Measurements from ENCODE around the gene RACGAP1.

DNA sequence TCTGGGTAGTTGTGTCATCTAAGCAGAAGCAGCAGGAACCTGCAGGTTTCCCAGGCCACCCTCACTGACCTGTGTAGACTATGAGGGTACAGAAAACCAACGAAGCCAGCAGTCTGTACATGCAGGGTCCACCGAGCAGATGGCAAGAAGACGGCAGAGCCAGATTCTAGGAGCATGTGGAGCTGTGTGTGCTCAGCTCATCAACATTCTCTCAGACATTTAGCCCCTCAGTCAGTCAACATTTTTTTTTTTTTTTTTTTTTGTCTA, 24.8 kb upstream of the RACGAP1 start:
- no peak for TF ChIP-seq EZH2phosphoT487 (IDR thresholded peaks at IDR 0.05; ENCODE audit: borderline replicate concordance, low read length)
- TF ChIP-seq, protein P1, sequence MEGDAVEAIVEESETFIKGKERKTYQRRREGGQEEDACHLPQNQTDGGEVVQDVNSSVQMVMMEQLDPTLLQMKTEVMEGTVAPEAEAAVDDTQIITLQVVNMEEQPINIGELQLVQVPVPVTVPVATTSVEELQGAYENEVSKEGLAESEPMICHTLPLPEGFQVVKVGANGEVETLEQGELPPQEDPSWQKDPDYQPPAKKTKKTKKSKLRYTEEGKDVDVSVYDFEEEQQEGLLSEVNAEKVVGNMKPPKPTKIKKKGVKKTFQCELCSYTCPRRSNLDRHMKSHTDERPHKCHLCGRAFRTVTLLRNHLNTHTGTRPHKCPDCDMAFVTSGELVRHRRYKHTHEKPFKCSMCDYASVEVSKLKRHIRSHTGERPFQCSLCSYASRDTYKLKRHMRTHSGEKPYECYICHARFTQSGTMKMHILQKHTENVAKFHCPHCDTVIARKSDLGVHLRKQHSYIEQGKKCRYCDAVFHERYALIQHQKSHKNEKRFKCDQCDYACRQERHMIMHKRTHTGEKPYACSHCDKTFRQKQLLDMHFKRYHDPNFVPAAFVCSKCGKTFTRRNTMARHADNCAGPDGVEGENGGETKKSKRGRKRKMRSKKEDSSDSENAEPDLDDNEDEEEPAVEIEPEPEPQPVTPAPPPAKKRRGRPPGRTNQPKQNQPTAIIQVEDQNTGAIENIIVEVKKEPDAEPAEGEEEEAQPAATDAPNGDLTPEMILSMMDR (conservative IDR thresholded peaks at IDR 0.05; ENCODE audit: low read depth, low read length), result no peak

All from PC-3 (cell line).